Activated CD8-positive, alpha-beta memory T cell treated with anti-CD3 and anti-CD28 coated beads for 4 hours (primary cell): ENCODE measurements around the gene ITGAX.
"Not testable (repeated sequence)": the region's sequence is repeated elsewhere in the genome, so short reads cannot be mapped to it uniquely, and the experiment has no call there.

Experiments
- DNase-seq, 2 donors: peaks; one replicate each; pipeline ENCODE4 v3.0.0-alpha.2; 2020; ENCODE audit warnings: low read depth in 2 of 2

Gene ITGAX

DNA sequence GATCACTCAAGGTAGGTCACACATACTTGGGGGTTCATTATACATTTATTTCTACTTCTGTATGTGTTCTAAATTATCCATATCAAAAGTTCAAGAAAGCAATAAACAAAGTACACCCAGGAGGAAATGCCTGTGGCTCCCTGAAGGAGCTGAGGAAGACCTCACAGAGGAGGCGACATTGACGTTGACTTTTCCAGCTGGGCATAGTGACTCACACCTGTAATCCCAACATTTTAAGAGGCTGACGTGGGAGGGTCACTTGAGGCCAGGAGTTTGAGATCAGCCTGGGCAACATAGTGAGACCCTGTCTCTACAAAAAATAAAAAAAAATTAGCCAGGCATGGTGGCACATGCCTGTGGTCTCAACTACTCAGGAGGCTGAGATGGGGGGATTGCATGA is 54.5 kb downstream of the ITGAX start:
- no peak for DNase-seq

DNA sequence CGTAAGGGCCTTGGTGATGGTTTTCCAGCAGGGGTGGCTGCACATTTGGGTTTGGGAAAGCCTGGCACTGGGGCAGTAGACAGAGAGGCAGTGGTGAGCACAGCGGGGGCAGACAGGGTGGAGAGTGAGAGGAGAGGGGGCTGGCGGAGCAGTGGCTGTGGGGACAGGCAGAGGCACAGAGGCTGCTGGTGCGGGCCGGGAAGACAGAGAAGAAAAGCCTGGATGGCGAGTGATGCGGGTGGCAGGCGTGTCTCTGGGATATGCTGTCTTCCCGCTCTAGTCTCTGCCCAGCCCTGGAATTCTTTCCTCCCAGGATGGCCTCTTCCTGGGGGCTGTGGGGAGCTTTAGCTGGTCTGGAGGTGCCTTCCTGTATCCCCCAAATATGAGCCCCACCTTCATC is 55.1 kb downstream of the ITGAX start:
- DNase-seq, result no peak

DNA sequence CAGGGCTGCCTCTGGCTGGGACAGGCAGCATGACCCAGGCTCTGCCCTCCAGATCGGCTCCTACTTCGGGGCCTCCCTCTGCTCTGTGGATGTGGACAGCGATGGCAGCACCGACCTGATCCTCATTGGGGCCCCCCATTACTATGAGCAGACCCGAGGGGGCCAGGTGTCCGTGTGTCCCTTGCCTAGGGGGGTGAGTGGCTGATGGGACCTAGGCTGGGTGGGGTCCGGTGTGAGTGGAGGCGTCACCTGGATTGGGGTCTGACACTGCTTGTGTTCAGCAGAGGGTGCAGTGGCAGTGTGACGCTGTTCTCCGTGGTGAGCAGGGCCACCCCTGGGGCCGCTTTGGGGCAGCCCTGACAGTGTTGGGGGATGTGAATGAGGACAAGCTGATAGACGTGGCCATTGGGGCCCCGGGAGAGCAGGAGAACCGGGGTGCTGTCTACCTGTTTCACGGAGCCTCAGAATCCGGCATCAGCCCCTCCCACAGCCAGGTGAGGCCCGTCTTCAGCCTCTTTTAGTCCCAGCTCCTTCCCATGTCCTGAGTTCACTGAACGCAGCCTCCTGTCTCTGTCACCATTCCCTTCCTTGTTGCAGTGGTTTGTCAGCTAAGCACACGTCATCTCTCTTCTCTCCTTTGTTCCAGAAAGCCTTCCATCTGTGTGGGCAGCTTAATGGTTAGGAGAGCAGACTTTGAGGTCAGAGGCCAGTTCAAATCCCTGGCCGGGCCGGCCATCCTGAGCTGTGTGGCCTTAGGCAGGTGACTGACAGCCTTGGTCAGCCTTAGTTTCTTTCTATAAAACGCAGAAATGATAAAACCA is 56.3 kb downstream of the ITGAX start:
- no peak for DNase-seq

DNA sequence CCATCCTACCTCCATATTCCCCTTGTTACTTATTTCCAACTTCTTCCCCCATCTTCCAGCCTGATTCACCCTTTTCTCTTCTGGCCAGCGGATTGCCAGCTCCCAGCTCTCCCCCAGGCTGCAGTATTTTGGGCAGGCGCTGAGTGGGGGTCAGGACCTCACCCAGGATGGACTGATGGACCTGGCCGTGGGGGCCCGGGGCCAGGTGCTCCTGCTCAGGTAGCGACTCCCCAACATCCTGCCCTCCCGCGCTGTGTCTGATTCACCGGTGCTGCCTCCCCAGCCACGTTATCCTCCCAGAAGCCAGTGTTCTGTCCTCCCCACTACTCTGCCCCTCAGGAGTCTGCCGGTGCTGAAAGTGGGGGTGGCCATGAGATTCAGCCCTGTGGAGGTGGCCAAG is 57.8 kb downstream of the ITGAX start:
- no peak for DNase-seq

DNA sequence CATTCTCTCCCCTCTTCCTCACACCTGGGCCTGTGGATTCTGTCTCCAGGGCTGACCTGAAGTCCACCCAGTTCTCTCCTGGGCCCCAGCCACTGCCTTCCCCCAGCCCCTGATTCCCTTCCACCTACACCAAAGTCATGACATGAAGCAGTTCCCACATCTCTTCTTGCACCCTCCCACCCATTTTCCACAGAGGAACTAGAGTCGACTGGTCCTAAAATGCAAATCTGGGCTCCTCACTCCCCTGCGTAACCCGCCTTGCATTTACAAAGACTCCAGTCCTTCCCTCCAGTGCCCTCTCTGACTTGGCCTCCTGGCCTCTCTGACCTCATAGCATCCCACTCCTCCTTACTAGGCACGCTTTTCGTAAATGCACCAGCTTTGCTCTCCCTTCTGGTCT is 58.4 kb downstream of the ITGAX start:
- DNase-seq, result no peak

DNA sequence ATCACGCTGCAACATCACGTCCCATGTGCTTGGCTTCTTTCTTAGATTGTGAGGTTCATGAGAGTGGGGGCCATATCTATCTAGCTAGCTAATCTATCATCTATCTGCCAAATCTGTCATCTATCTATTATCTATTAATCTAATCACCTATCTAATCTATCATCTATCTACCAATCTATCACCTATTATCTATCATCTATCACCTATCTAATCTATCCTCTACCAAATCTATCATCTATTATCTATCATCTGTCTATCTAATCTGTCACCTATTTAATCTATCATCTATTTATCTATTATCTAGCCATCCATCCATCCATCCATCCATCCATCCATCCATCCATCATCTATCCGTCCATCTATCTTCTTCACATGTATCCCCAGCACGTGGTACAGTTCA is 59.0 kb downstream of the ITGAX start:
- no peak for DNase-seq

DNA sequence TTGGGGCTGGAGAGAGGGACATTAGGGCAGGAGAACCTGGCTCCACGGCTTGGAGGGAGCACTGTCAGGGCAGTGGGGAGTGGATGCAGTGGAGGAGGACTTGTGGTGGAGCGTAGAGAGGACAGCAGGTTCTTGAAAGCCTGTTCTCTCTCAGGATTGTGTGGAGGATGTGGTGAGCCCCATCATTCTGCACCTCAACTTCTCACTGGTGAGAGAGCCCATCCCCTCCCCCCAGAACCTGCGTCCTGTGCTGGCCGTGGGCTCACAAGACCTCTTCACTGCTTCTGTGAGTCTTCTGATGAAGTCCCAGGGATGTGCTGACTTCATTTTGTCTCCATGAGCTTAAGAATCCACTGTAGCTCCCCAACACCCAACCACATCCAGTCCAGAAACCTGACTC is 59.7 kb downstream of the ITGAX start:
- no peak for DNase-seq

DNA sequence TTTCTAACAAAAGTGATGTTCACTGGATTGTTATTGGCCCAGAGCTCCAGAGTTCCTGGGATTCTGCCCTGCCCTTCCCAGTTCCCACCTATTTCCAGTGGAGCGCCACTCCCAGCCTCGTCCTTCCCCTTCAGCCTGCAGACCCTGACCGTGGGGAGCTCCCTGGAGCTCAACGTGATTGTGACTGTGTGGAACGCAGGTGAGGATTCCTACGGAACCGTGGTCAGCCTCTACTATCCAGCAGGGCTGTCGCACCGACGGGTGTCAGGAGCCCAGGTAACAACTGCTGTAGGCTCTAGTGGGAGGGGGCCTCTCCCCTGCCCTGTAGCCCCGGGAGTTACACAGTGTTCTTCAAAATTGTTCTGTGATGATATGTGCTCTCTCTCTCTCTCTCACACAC is 61.4 kb downstream of the ITGAX start:
- DNase-seq, result no peak

DNA sequence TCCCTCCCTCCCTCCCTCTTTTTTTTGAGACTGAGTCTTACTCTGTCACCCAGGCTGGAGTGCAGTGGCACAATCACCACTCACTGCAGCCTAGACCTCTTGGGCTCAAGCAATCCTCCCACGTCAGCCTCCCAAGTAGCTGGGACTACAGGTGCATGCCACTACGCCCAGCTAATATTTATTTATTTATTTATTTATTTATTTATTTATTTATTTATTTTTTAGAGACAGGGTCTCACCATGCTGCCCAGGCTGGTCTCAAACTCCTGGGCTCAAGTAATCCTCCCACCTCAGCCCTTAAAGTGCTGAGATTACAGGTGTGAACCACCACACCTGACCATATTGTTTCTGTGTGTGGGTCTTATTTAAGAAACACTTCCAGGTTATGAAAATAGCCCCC is 62.1 kb downstream of the ITGAX start:
- not testable (repeated sequence) for DNase-seq

DNA sequence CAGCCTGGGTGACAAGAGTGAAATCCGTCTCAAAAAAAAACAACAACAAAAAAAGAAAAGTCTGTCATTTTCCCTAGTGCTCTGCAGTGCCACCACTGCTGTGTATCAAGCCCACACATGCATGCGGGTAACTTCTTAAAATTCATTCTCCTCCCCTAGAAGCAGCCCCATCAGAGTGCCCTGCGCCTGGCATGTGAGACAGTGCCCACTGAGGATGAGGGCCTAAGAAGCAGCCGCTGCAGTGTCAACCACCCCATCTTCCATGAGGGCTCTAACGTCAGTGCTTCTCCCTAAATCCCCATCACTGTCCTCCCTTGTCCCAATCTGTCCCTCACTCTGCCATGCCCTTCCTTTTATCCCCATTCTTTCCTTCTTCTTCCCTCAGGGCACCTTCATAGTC is 62.9 kb downstream of the ITGAX start:
- DNase-seq, result no peak

DNA sequence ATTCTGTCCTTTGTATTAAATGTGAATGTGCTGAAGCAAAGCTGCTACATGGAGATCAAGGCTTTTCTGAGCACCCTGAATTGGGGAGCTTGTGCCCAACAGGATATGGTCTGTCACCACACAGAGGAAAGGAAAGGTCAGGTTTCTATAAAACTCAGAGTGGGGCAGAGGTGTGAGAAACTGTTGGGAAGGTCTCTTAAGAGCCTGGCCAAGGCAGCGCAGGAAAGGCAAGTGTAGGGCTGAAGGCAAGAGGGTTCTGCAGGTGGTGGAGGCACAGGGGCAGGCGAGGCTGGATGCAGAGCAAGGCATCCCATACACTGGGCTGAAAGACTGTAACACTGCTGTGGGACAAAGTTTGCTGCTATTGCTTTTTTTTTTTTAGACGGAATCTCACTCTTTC is 65.1 kb downstream of the ITGAX start:
- no peak for DNase-seq

DNA sequence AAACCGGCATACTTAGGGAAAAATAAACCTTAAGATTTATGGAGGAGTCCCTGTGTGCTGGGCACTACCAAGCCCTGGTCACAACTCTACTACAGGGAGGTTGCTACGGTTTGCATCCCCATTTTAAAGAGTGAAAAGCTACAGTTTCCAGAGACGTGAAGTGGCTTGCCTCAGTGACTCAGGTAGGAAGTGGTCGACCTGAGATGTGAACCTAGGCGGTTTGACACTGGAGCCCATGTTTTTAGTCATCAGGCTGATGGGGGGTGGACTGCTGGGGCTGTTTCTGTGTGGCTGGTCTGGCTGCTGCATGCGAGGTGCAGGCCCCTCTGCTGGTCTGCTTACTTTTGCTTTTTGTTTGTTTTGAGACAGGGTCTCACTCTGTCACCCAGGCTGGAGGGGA is 66.6 kb downstream of the ITGAX start:
- DNase-seq, result peak; percentile 27 to 44

DNA sequence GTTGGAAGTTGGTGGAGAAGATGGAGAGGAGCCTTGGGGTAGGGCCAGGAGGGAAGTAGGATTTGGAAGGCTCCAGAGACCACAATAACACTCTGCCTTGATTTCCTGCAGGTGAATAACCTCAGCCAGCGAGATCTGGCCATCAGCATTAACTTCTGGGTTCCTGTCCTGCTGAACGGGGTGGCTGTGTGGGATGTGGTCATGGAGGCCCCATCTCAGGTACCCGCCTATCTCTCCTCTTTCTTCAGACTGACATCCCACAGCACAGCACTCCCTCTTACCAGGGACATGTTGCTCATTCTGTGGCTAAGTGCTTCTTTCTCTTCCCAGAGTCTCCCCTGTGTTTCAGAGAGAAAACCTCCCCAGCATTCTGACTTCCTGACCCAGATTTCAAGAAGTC is 68.3 kb downstream of the ITGAX start:
- no peak for DNase-seq

DNA sequence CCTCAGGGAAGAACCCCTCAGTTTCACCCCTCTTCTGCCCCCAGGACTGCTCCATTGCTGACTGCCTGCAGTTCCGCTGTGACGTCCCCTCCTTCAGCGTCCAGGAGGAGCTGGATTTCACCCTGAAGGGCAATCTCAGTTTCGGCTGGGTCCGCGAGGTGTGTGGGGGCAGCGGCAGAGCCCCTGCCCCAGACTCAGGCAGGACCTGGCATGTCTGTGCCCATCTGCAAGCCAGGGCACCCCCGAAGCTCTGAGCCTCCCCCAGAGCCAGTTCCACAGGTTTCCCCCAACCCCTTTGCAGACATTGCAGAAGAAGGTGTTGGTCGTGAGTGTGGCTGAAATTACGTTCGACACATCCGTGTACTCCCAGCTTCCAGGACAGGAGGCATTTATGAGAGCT is 68.8 kb downstream of the ITGAX start:
- DNase-seq, result no peak

DNA sequence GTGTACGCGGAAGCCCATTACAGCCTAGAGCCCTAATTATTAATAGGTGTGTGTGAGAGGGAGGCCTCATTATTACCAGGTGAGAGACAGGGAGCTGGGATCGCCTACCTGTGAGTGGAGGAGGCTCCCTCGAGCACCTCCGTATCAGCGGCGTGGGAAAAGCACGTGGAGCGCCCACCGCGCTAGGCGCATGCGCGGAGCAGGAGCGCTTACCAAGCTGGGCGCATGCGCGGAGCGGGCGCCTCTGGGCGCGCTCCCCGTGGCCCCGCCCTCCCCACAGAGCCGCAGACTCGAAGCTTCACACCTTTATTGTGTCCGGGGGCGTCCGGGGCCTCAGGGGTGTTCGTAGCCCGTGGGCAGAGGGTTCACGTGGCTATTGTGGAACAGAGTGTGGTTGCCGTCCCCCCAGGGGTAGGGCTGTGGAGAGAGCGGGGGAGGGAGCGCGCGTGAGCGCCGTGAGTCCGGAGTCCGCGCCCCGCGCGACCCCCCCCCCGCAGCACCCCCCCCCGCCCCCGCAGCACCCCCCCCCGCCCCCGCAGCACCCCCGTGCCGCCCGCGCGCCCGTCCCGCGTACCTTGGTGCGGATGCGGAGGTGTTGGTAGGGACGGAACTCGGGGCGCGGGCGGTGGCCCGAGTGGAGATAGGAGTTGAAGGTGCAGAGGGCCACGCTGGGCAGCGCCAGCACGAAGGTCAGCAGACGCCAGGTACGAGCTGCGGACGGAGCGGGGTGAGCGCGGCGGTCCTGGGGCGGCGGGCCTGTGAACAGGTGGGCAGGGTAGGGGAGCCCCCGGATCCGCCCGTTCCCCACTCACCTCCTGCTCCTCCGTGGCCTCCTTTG is 72.7 kb downstream of the ITGAX start:
- DNase-seq, result peak; percentile 56 to 67

DNA sequence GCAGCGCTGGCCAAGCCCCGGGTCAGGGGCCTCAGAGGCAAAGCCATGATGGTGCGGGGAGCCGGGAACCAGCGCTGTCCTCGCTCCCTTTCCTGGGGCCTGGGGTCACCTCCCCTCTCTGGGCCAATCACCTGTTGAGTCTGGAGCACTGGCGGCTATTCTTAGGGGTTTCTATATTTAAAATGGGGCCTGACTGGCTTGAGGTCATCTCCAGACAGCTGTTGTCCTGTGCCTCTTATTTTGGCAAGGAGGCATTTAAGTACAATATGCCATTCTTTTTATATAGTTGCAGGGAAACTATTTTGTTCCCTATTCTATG is 73.3 kb downstream of the ITGAX start, which contains the start of gene COX6A2:
COX6A2 (minus strand) TSS at position 82 of the 319 bp plus-strand sequence; CDS start at position 47, 35 bp downstream.
- DNase-seq, result no peak

DNA sequence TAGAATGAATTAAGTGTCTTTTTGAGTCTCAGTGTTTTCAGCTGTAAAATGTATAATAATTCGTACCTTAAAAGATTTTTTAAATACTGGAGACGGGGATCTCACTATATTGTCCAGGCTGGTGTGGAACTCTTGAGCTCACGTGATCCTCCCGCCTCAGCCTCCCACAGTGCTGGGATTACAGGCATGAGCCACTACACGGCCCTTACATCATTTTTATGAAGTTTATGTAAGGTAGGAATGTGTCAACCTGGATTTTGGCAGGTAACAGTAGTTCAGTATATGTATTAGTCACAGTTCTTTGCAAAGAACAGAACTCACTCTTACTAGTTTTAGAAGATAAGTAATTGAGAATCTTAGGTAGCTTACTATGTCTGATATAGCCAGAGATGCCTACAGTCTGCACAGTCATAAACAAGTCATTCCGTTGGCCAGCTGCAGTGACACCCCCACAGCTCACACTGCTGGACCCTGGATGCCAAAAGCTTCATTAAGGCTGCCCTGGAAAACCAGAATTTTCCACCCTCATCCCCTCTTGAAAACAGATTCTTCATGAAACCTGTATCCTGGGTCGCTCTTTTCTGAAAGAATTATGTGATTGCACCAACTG is 73.8 kb downstream of the ITGAX start:
- DNase-seq, result no peak

DNA sequence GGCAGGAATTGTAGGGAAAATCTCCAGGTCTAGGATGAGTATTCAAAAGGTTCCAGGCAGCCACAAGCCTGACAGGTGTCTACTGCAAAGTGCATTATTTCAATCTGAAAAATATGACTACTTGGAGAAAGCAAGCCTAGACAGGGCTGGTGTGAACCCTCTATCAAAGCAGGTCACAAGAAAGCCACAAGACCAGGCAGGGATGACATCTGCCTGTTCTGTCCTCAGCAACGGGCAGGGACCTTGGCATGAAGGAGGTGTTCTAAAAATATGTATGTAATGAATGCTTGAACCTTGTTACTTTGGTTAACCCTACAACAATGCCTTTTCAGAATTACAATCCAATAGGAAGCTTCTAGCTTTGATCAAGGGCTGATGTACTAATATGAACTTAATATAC is 74.3 kb downstream of the ITGAX start:
- no peak for DNase-seq

DNA sequence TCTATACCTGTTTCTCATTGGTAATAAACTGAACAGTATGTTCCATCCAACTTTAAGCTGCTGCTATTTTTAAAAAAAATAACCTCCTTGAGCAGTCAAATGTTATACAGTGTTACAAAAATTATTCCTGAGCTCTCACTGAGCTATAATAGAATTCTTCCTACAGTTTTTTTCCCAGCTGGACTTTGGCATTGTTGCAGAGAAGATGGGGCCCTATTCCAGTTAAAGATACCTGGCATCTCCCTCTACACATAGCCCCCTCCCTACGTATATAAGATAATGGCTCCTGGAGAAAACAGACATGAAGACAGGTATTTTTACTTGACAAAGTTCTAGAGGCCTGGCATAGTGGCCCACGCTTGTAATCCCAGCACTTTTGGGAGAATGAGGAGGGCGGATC is 74.8 kb downstream of the ITGAX start:
- DNase-seq, result no peak

DNA sequence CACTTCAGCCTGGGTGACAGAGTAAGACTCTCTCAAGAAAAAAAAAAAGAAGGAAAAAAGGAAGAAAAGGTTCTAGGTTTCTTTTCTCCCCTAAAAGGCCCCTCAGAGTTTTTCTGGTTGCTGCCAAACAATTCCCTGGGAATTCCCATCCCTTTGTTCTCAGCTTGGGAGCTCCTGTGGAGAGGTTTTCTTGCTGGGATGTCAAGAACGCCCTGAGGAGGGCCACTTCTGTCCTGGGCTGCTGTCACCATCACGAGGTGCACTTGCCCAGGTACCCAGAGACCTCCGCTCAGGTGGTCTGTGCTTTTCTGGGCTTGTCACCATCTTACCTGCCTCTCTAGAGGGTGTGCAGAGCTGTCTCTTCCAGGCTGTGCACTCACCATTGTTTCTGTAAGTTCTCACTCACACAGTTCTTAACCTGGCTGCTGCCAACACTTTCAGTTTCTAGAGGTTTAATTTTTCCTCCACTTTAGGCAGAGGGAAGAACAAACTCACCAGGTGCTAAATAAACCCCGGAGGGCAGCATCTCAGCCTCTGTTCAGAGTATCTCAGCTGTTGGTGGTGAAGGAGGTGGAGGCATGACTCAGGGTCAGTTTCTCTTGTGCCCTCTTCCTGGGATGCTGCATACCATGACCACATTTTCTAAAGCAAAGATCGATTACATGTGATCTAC is 75.5 kb downstream of the ITGAX start:
- no peak for DNase-seq
